ENCODE data around the gene TPO. TPM values are rescaled to one million over a fixed set of nuclear protein-coding genes. Genes with fewer than 3 reads are reported as not detected.

Gene TPO
- total RNA-seq, 2 experiments from 2014 or later, result not detected

DNA sequence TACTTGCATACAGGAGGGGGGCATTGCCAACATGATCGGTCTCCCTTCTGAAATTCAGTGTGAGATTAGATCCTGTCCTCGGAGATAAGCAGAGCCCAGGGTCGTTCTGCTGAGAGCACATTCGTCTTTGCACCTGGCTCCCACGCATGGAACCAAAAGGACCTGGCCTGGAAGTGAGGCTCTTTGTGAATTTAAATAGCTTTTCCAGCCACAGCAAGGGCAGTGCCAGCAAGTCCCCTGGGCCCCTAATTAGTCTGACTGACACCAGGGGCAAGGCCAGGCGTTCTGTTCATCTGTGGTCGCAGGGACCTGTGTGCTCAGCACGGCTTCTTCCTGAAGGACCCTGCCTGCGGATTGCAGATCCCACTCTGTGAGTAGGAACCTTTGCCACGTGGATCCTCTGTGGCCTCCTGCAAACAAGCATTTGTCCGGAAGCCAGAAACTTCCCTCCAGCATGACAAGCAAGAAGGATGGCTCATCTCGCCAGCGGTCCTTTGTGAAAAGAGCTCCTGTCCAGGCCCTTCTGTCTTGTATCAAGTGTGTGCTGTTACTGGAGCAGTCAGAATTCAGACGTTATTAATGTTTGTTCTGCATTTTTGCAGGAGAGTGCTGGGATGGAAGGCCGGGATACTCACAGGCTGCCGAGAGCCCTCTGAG lies 128.7 kb downstream of the TPO start:
- no peak overlapping the region for H3K27ac Mint-ChIP-seq
- CTCF ChIA-PET, result interaction anchor here (2.0 kb wide), 1 partner anchor 9 kb away, joined by 12 read pairs; no protein-coding TSS in a partner anchor
- no peaks in the 10 kb centered on the region for H3K27me3 Mint-ChIP-seq (ENCODE audit: low read depth)
- H3K9me3 Mint-ChIP-seq, result no peaks in the 10 kb centered on the region
- H3K4me3 Mint-ChIP-seq, result no peak overlapping the region
- H3K4me1 Mint-ChIP-seq (ENCODE audit: low read depth), result peaks cover 11% of the 10 kb centered on the region
- intact Hi-C loops (cut with micrococcal nuclease), result loop anchor here (10.0 kb wide), 1 partner anchor 407 kb away; no protein-coding TSS in a partner anchor
- no peaks in the 10 kb centered on the region for H3K36me3 Mint-ChIP-seq (ENCODE audit: low read depth)
- DNase-seq, result no peak

DNA sequence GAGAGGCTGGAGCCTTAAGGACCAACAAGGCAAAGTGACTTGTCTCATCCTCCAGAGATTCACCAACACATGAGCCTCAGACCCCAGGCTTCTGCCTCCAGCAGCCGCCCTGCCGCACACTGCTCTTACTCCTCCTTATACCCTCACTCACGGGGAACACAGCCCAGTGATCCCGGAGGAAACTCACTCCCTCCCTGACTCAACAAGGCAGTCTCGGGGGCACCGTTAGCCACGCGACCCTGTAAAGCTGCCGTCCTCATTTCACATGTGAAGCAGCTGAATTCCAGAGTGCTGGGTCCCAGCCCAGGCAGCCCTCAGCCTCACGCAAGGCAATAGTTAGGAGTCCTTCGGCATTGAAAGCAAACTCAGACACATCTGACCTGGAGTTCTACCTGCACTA lies 129.7 kb downstream of the TPO start:
- H3K27ac Mint-ChIP-seq, result no peak overlapping the region
- H3K9me3 Mint-ChIP-seq, result no peaks in the 10 kb centered on the region
- DNase-seq, result no peak
- peaks cover 13% of the 10 kb centered on the region for H3K4me1 Mint-ChIP-seq (ENCODE audit: low read depth)
- intact Hi-C loops (cut with micrococcal nuclease), result loop anchor here (10.0 kb wide), 1 partner anchor 408 kb away; no protein-coding TSS in a partner anchor
- no peaks in the 10 kb centered on the region for H3K27me3 Mint-ChIP-seq (ENCODE audit: low read depth)
- H3K36me3 Mint-ChIP-seq (ENCODE audit: low read depth), result no peaks in the 10 kb centered on the region
- CTCF ChIA-PET, result no interaction called here
- no peak overlapping the region for H3K4me3 Mint-ChIP-seq

DNA sequence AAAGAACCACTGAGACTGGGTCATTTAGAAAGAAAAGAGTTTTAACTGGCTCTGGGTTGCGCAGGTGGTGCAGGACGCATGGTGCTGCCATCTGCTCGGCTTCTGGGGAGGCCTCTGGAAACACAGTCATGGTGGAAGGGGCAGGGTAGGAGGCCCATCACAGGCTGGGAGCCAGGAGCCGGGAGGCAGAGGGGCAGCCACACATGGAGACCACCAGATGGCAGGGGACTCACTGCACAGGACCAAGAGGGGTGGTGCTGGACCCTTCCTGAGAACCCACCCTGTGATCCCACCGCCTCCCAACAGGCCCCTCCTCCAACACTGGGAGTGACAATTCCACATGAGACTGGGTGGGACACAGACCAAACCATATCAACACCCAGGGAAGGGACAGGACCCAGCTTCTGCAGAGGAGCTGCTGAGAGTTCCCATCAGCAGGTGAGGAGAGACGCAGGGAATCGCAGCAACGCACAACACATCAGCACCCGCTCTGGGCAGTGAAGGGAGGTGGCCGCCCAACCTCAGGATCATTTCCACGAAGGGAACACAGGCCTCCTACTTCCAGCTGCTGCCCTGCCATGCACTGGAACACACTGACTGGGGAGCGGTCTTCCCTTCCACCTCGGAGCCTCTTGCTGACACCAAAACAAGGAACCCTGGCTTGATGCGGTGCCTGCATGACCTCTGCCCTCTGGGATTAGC lies 130.7 kb downstream of the TPO start:
- no peaks in the 10 kb centered on the region for H3K36me3 Mint-ChIP-seq (ENCODE audit: low read depth)
- H3K4me1 Mint-ChIP-seq (ENCODE audit: low read depth), result peaks cover 13% of the 10 kb centered on the region
- no peak overlapping the region for H3K27ac Mint-ChIP-seq
- H3K4me3 Mint-ChIP-seq, result no peak overlapping the region
- intact Hi-C loops (cut with micrococcal nuclease), result loop anchor here (10.0 kb wide), 1 partner anchor 409 kb away; no protein-coding TSS in a partner anchor
- H3K27me3 Mint-ChIP-seq (ENCODE audit: low read depth), result no peaks in the 10 kb centered on the region
- no peak for DNase-seq
- H3K9me3 Mint-ChIP-seq, result no peaks in the 10 kb centered on the region
- CTCF ChIA-PET, result interaction anchor here (0.6 to 3.4 kb wide), 4 partner anchors 9 to 829 kb away, joined by 3 to 23 read pairs (median 4); no protein-coding TSS in a partner anchor

DNA sequence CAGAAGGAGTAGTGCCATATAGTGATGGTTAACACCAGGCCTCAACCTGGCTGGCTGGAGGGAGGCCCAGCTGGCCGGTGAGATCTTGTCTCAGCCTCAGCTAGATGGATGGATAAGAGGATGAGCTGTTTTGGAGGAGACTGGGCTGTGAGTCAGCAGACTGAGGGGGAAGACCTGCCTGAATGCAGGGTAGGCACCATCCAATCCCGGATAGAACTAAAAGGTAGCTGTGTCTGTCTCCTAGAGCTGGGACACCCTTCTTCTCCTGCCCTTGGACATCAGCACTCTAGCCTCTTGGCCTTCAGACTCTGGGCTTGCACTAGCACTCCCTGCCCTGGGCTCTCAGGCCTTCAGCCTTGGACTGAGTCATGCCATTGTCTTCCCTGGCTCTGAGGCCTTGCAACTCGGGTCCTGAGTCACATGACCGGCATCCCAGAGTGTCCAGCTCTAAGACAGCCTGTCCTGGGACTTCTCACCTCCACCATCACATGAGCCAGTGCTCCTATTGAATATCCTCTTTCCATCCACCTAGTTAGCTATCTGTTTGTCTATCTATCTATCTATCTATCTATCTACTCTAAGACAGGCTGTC lies 131.3 kb downstream of the TPO start:
- intact Hi-C loops (cut with micrococcal nuclease), result loop anchor here (10.0 kb wide), 1 partner anchor 410 kb away; no protein-coding TSS in a partner anchor
- Mint-ChIP-seq H3K4me1 (ENCODE audit: low read depth) (peaks cover 13% of the 10 kb centered on the region), H3K4me3 (no peak overlapping the region), H3K36me3 (ENCODE audit: low read depth) (no peaks in the 10 kb centered on the region), H3K27ac (no peak overlapping the region), H3K9me3 (no peaks in the 10 kb centered on the region), H3K27me3 (ENCODE audit: low read depth) (no peaks in the 10 kb centered on the region)
- no peak for DNase-seq
- CTCF ChIA-PET, result interaction anchor here (0.6 to 3.4 kb wide), 5 partner anchors 9 to 829 kb away, joined by 3 to 23 read pairs (median 3); no protein-coding TSS in a partner anchor

DNA sequence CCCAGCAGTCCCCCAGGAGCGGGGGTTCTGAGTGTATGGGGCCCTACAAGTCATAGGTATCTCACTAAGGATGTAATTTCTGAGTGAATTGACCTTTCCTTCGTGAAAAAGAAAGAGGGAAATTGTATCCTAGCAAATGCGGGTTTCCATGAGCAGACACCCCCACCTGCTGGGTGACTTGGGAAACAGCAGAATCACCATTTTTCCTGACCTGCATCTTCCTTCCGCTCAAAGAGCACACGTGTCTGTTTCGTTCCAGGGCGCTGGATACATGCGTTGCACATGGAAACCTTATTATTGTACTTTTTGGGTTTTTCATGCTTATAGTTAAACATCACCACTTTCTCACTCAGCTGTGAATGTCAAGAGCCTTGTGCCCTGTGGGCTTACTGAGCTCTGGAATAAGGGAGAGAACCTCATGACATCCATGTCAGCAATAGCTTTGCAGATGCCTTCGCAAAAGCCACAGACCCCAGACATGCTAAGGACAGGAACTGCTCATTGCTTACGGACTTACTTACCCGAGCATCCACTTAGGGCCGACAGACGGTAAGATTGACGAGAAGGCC lies 132.8 kb downstream of the TPO start:
- no peaks in the 10 kb centered on the region for H3K36me3 Mint-ChIP-seq (ENCODE audit: low read depth)
- no peak overlapping the region for H3K27ac Mint-ChIP-seq
- H3K9me3 Mint-ChIP-seq, result no peaks in the 10 kb centered on the region
- CTCF ChIA-PET, result interaction anchor here (0.7 to 3.4 kb wide), 5 partner anchors 592 to 869 kb away, joined by 3 to 23 read pairs (median 3); partner anchors contain the start of gene TMEM18
- no peaks in the 10 kb centered on the region for H3K27me3 Mint-ChIP-seq (ENCODE audit: low read depth)
- peaks cover 17% of the 10 kb centered on the region for H3K4me1 Mint-ChIP-seq (ENCODE audit: low read depth)
- intact Hi-C loops (cut with micrococcal nuclease), result loop anchor here (1.0 to 10.0 kb wide), 5 partner anchors 411 to 832 kb away; no protein-coding TSS in a partner anchor
- peak; percentile 57 for DNase-seq
- H3K4me3 Mint-ChIP-seq, result no peak overlapping the region

DNA sequence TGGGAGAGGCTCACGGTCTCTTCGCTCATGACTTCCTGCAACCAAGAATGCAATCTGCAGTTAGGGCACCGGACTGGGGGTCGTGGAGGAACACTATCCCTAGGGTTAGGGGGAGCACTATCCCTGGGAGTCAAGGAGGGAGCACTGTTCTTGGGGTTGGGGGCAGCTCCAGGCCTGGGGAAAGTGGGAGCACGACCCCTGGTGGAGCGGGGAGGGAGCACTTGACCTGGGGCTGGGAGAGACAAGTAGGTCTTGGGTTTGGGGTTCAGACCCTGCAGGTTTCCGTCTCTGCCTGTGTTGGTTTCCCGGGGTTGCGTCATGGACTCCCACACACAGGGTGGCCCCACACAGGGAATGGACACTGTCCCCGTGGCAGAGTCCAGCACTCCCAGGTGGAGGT lies 133.6 kb downstream of the TPO start:
- H3K4me3 Mint-ChIP-seq, result no peak overlapping the region
- H3K27ac Mint-ChIP-seq, result no peak overlapping the region
- H3K9me3 Mint-ChIP-seq, result no peaks in the 10 kb centered on the region
- peaks cover 18% of the 10 kb centered on the region for H3K4me1 Mint-ChIP-seq (ENCODE audit: low read depth)
- intact Hi-C loops (cut with micrococcal nuclease), result loop anchor here (1.0 to 10.0 kb wide), 5 partner anchors 412 to 833 kb away; no protein-coding TSS in a partner anchor
- H3K27me3 Mint-ChIP-seq (ENCODE audit: low read depth), result no peaks in the 10 kb centered on the region
- CTCF ChIA-PET, result interaction anchor here (0.7 to 3.4 kb wide), 4 partner anchors 593 to 740 kb away, joined by 3 to 23 read pairs (median 3); no protein-coding TSS in a partner anchor
- H3K36me3 Mint-ChIP-seq (ENCODE audit: low read depth), result no peaks in the 10 kb centered on the region
- DNase-seq, result peak; percentile 25

DNA sequence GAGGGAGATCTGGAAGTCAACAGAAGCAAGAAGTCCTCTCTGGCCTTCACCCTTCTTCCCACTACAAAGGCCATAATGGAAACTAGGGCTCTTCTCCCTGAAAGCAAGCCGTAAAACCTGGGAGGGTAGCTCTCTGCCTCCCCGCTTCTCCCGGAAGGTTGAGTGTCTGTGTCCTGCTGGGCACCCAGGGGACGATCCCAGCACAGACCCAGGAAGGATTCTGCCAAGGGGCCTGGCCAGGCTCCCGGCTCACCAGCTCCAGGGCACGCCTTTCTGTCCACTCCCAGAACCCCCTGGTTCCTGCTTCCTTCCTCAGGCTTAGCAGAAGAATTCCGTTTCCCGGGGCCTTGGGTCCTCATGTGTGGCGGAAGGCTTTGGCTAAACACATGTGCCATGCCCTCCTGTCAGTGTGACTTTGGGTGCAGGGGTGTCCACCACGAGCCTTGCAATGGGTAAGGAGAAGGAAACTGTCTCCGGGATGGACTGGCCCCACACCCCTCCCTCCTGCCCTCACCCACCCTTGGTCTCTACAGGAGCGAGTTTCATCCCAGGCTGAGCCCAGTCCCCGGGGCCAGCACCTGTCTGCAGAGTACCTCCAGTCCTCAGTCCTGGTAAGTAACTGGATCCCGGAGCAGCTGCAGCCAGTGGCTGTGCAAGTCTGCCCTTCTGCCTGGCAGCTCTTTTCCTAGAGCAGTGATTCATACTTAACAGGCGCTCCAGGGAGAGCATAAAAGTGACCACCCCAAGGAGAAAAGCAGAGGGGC lies 135.8 kb downstream of the TPO start:
- no peak for DNase-seq
- Mint-ChIP-seq H3K27ac (no peak overlapping the region), H3K4me1 (ENCODE audit: low read depth) (peaks cover 20% of the 10 kb centered on the region), H3K9me3 (no peaks in the 10 kb centered on the region), H3K4me3 (no peak overlapping the region), H3K36me3 (ENCODE audit: low read depth) (no peaks in the 10 kb centered on the region), H3K27me3 (ENCODE audit: low read depth) (no peaks in the 10 kb centered on the region)
- intact Hi-C loops (cut with micrococcal nuclease), result loop anchor here (10.0 kb wide), 1 partner anchor 414 kb away; no protein-coding TSS in a partner anchor
- CTCF ChIA-PET, result interaction anchor here (0.6 to 0.8 kb wide), 3 partner anchors 343 to 834 kb away, joined by 4 to 6 read pairs (median 4); no protein-coding TSS in a partner anchor

DNA sequence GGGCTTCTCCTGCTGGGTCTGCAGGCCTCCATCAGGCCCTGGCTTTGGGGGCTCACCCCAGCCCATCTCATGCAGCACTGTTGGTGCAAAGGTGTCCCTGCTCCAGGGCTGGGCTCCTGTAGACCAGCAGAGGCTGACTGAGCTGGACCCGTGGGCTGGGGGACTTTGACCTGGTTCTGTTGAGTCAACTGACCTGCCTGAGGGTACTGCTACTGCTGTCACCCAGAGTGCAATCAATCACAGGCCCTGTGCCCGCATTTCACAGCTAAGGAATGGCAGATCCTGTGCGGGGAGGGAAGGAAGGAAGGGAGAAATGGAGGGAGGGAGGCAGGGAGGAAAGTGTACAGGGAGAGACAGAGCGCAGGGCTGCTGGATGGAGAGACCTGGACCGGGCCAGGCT lies 136.8 kb downstream of the TPO start:
- no peak overlapping the region for H3K4me3 Mint-ChIP-seq
- CTCF ChIA-PET, result interaction anchor here (0.6 to 2.4 kb wide), 12 partner anchors 8 to 1430 kb away, joined by 3 to 12 read pairs (median 3); no protein-coding TSS in a partner anchor
- H3K9me3 Mint-ChIP-seq, result no peaks in the 10 kb centered on the region
- H3K27ac Mint-ChIP-seq, result no peak overlapping the region
- intact Hi-C loops (cut with micrococcal nuclease), result loop anchor here (1.0 to 2.0 kb wide), 3 partner anchors 219 to 1021 kb away; no protein-coding TSS in a partner anchor
- DNase-seq, result no peak
- peaks cover 21% of the 10 kb centered on the region for H3K4me1 Mint-ChIP-seq (ENCODE audit: low read depth)
- no peaks in the 10 kb centered on the region for H3K36me3 Mint-ChIP-seq (ENCODE audit: low read depth)
- H3K27me3 Mint-ChIP-seq (ENCODE audit: low read depth), result no peaks in the 10 kb centered on the region

DNA sequence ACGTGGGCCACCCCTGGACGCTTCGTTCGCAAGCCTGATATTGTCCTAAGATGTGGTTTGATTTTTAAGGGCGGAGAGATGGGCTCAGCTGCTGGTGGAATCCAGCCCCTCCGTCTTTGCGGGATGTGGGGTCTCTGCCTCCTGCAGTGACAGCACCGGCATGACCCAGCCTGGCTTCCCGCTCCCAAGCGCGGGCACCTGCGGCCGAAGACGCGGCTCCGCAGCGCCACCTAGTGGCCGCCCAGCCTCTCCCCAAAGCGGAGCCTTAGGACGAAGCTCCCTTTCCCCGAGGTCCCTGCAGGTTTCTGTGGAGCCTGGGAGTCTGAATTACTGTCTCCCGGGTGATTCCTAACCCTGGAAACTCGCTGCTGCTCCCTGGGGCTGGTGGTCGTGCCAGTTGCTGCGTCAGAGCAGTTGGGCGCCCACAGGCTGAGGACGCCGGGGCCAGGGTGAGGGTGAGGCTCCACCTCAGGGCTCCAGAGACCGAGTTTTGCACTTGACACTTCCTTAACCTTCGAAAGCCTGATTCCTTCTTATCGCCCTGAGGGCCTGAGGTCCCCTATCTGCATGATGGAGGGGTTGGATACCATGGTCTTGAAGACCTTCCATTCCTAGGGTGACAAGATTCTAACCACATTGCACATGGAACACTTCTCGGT lies 137.5 kb downstream of the TPO start:
- H3K4me1 Mint-ChIP-seq (ENCODE audit: low read depth), result peaks cover 15% of the 10 kb centered on the region
- no peaks in the 10 kb centered on the region for H3K36me3 Mint-ChIP-seq (ENCODE audit: low read depth)
- CTCF ChIA-PET, result interaction anchor here (0.5 to 2.4 kb wide), 17 partner anchors 9 to 1021 kb away, joined by 3 to 12 read pairs (median 3); no protein-coding TSS in a partner anchor
- no peak overlapping the region for H3K27ac Mint-ChIP-seq
- intact Hi-C loops (cut with micrococcal nuclease), result loop anchor here (1.0 to 2.0 kb wide), 3 partner anchors 218 to 1022 kb away; no protein-coding TSS in a partner anchor
- H3K4me3 Mint-ChIP-seq, result no peak overlapping the region
- H3K9me3 Mint-ChIP-seq, result no peaks in the 10 kb centered on the region
- peak; percentile 68 for DNase-seq
- H3K27me3 Mint-ChIP-seq (ENCODE audit: low read depth), result no peaks in the 10 kb centered on the region

DNA sequence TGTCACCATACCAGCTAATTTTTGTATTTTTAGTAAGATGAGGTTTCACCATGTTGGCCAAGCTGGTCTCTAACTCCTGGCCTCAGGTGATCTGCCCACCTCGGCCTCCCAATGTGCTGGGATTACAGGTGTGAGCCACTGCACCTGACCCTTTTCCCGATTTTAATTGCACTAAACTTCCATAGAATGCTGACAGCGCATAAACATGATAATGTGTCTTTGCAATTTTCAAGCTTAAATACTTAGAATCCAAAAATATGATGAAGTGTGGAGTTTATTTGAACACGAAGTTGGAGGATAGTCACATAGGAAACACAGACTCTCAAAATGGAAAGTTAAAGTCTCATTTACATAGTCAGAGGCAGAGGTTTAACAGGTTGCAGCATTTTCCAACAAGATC lies 138.6 kb downstream of the TPO start:
- Mint-ChIP-seq H3K27me3 (ENCODE audit: low read depth) (no peaks in the 10 kb centered on the region), H3K36me3 (ENCODE audit: low read depth) (no peaks in the 10 kb centered on the region), H3K27ac (no peak overlapping the region), H3K4me1 (ENCODE audit: low read depth) (peaks cover 10% of the 10 kb centered on the region), H3K9me3 (no peaks in the 10 kb centered on the region), H3K4me3 (no peak overlapping the region)
- intact Hi-C loops (cut with micrococcal nuclease), result loop anchor here (2.0 kb wide), 2 partner anchors 217 to 1023 kb away; no protein-coding TSS in a partner anchor
- DNase-seq, result no peak
- CTCF ChIA-PET, result interaction anchor here (0.6 to 2.4 kb wide), 10 partner anchors 8 to 906 kb away, joined by 3 to 12 read pairs (median 4); no protein-coding TSS in a partner anchor

All from activated naive CD4-positive, alpha-beta T cell treated with anti-CD3 and anti-CD28 coated beads for 36 hours (primary cell).